Measurements from ENCODE around the gene RTL1.

Gene RTL1

GRCh38 chr14:100882026-100882967 lies 21.2 kb downstream of the RTL1 start:
- FAIRE-seq (no peak), DNase-seq (ENCODE audit: low spot score) (no peak)

- no peak for FAIRE-seq
- DNase-seq (ENCODE audit: low spot score) = no peak
Measured at GRCh38 chr14:100881211-100882025, 22.1 kb downstream of the RTL1 start.

DNA sequence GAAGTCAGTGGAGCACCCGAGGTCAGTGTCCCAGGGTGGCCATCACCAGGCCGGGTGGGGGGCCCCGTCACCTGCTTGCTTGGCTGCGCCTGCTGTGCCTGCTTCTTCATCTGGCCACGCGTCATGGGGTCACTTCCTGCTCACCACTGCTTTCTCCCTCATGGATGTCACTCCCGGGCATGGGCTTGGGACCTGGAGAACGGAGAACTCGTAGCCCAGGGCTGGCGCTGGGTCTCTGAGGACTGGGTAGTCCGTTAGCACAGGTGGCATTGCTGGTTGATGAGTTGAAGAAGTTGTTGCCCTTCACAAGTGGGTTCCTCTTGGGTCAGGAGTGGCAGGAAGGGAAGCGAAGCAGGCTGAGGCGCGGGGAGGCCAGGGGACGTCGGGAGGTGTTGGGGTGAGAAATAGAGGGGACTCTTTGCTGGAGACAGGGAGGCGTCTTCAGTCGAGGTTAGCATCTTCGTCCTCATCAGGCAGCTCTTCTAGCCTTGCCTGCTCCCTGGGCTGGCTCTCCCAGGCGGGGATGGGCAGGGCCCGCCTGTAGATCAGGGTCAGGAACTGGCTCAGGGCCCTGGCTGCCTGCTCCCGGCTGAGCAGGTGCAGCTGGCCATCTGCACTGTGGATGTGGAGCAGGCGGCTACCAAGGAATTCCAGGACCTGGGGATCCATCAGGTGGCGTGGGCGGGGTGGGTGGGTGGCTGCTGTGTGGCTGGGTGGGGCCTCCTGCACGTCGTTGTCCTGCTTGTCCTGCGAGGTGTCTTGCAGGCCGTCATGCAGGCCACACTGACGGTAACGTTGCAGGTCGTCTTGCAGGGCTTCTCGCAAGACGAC lies 23.0 kb downstream of the RTL1 start:
- FAIRE-seq (no peak), DNase-seq (ENCODE audit: low spot score) (no peak)

DNA sequence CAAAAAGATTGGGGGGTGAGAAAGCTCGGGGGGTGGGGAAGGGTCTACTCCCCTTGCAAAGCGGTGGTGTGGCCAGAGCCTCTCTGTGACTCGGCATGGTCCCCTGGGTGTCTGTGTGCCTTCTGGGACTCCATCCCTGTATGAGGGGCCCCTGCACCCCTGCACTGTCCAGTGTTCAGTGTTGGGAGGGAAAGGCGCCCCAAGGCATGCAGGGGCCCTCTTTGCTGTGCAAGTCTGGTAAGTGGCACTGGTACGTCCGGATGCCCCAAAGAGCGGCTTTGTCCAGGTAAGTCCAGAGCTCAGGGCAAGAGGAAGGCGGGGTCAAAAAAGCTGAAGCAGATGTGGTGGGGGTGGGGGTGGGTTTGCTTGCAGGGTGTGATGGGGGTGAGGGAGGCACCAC lies 23.7 kb downstream of the RTL1 start:
- FAIRE-seq (no peak), DNase-seq (ENCODE audit: low spot score) (no peak)

GRCh38 chr14:100879194-100879593 lies 24.3 kb downstream of the RTL1 start:
- DNase-seq (ENCODE audit: low spot score) (no peak), FAIRE-seq (no peak)

GRCh38 chr14:100878271-100879146 lies 25.0 kb downstream of the RTL1 start:
- no peak for FAIRE-seq
- DNase-seq (ENCODE audit: low spot score) = no peak

DNA sequence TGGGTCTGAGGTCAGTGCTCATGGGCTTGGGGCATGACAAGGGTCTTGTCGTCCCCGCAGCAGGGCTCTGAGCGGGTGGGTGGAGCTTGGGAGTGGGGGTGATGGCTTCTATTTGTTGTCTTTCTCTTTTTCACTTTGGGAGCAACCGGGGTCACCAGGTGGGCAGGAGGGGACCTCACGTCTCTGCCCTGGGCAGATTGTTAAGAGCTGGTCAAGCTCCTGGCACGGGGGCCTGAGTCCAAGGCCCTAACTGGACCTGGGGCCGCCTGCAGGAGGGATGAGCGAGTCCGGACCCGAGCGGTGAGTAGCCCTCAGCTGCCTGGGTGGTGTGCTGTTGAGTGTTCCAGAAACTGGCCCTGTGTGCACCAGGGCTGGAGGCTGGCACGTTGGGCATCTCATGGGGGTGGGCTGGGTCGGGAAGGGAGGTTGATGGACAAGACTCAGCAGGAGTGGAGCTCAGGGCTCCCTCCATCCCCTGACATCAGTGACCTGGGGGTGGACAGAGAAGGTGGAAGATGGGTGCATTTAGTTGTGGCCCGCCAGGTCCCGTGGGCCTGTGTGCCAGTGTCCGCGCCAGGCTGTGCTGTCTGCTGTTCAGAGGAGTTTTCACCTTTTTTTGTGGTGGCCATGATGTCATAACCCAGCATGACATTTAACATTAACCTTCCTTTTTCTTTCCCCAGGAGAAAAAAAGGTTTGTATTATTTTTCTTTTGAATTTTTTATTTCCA lies 27.5 kb downstream of the RTL1 start:
- FAIRE-seq (no peak), DNase-seq (ENCODE audit: low spot score) (no peak)

DNA sequence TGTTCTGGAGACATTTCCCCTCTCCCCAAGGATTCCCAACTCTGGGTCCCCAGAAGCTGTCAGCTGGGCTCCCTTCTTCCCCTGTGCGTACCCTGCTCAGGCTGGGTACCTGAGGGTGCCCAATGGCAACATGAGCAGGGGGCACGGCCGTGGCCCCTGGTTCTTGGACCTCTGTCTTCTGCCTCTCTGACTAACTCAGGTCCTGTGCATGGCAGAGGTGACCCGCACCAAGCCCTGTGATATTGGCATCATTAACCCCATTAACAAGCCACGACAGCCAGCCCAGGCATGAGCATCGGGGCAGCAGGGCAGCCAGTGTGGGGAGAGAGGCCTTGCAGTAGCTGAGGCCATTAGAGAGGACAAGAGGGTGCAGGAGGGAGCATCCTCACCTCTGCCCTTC lies 28.4 kb downstream of the RTL1 start:
- no peak for FAIRE-seq
- DNase-seq (ENCODE audit: low spot score) = no peak

GRCh38 chr14:100874411-100875091 lies 29.0 kb downstream of the RTL1 start:
- DNase-seq (ENCODE audit: low spot score) (no peak), FAIRE-seq (no peak)

- no peak for FAIRE-seq
- DNase-seq (ENCODE audit: low spot score) = no peak
Measured at GRCh38 chr14:100874051-100874410, 29.5 kb downstream of the RTL1 start.

GRCh38 chr14:100873096-100873482 lies 30.4 kb downstream of the RTL1 start:
- FAIRE-seq (no peak), DNase-seq (ENCODE audit: low spot score) (no peak)

- DNase-seq (ENCODE audit: low spot score) (no peak), FAIRE-seq (no peak)
Measured at GRCh38 chr14:100872259-100873095, 31.0 kb downstream of the RTL1 start.

DNA sequence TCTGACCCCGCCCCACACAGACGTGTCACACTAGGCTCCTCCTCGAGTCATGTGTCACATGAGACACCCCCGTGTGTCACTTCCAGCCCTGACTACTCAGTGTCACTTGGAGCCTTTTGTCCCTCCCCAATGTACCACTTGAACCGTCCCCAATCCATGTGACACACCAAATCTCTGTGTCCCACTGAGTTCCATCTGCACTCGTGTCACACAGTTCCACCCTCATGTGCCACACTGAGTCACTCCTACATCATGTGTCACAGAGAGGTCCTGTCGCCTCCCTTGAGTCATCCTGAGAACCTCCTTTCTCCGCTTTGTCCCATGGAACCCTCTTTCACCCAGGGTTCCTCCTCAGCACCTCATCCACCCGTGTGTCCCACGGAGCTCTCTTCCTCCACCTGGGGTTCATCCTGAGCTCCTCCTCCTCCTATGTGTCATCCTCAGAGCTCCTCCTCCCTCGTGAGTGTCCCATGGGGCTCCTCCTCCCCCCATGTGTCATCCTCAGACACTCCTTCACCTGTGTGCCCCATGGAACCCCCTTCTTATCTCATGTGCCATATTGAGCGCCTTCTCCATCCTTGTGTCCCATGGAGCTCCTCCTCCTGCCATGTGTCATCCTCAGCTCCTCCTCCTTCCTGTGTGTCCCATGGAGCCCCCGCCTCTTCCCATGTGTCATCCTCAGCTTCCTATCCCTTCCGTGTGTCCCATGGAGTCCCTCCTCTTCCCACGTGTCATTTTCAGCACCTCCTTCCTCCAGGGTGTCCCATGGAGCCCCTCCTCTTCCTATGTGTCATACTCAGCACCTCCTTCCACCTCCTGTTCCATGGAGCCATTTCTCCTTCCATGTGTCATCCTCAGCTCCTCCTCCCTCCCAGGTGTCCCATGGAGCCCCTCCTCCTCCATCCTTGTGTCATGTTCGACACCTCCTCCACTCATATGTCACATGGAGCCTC lies 32.0 kb downstream of the RTL1 start:
- peak; percentile 4 for DNase-seq (ENCODE audit: low spot score)
- FAIRE-seq = no peak

DNA sequence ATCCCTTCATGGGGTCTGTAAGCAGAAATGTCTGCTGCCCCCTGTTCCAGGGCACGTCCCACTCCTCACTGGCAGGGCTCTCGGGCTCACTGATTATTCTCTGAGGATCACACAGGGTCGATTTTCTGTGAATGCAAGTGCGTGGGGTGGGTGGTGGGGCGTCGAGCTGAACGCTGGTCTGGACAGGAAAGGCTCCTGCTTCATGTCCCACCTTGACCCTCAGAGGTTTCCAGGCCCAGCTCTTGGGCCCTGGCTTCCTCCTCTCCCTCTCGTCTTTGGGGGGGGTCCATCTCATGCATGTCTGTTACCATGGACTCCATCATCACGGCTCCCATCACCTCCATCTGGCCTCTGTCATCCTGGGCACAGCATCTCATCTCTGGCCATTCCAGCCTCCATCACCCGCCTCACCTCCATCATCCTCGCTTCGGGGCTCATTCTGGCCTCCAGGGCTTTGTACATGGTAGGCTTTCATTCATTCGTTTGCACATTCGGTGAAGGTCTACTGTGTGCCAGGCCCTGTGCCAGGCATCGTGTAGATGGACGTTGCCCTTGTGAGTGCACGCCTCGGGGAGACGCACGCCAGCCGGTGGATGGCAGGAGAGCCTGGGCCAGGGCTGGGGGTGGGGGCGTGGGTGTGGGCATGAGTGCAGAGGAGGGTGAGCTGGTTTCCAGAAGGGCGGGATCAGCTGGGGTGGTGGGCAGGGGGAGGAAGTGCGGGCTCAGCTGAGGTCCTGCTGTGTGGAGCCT lies 34.7 kb downstream of the RTL1 start:
- no peak for DNase-seq (ENCODE audit: low spot score)

GRCh38 chr14:100867631-100868315 lies 35.7 kb downstream of the RTL1 start:
- no peak for FAIRE-seq

More for the DNA sequence above, 34.7 kb downstream of the RTL1 start:
- no peak for FAIRE-seq

More at GRCh38 chr14:100867631-100868315, 35.7 kb downstream of the RTL1 start:
- DNase-seq (ENCODE audit: low spot score) = no peak
